ENCODE data around the gene PDK1. TPM values are rescaled to one million over a fixed set of nuclear protein-coding genes. Genes with fewer than 3 reads are reported as not detected.
"Not testable (repeated sequence)": the region's sequence is repeated elsewhere in the genome, so short reads cannot be mapped to it uniquely, and the experiment has no call there.

PDK1 gene
- total RNA-seq, 1 experiment from 2014 or later = 130 TPM

DNA sequence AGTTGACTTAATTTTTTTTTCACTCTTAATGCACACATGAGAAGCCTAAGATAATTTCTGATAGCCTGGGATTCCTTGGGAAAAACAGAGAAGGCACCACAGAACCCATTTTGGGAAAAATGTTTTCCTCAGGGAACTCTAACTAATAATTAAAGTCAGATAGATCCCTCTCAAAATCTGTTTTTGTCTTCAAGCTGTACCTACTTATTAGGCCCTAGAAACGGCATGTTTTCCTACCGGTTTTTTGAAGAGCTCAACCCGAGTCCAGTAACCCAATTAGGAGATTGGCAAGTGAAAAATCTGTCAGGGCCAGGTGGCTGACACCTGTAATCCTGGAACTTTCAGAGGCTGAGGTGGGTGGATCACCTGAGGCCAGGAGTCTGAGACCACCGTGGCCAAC is 16.1 kb upstream of the PDK1 start:
- Histone ChIP-seq H2AFZ (ENCODE audit: low read length) (no peak overlapping the region), H3K4me3 (ENCODE audit: low read length) (no peak overlapping the region), H3K9ac (ENCODE audit: low read length) (no peak overlapping the region), H3K79me2 (ENCODE audit: low read length) (peaks cover 22% of the 10 kb centered on the region; the same call in 1 of the 2 replicates), H3K9me2 (replicated peaks; ENCODE audit: insufficient read depth, low read length) (no peaks in the 10 kb centered on the region), H3K36me3 (ENCODE audit: insufficient read depth, low read length) (peaks cover 1% of the 10 kb centered on the region; the same call in 1 of the 2 replicates), H4K20me1 (ENCODE audit: insufficient read depth, low read depth, low read length) (no peaks in the 10 kb centered on the region), H3K4me2 (ENCODE audit: low read depth, low read length, poor library complexity, severe bottlenecking) (no peak overlapping the region), H3K9me3 (ENCODE audit: low read length) (peaks cover 5% of the 10 kb centered on the region; the same call in 1 of the 2 replicates), H3K4me1 (ENCODE audit: low read length) (peaks cover 7% of the 10 kb centered on the region), H3K27me3 (ENCODE audit: low read length) (no peaks in the 10 kb centered on the region), H3K27ac (ENCODE audit: low read length) (no peak overlapping the region)
- no peak for DNase-seq

DNA sequence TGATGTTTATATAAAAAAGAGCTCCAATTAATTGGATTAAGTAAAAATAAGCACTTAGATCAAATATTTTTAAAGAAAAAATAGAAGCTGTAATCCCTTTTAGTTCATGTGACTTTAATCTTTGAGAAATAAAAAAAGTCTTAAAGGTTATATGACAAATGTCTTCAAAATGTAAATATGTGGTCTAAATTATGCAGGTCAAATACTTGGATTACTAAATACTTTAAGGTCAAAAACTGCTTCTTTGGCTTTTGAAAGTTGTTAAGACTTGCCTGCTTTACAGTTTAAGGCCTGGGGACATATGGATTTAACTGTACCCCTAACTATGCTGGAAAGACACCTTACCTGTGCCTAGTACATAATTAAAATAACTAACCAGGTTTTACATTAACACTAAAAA is 15.5 kb upstream of the PDK1 start:
- H3K27ac ChIP-seq (ENCODE audit: low read length) = no peak overlapping the region
- no peak overlapping the region for H2AFZ ChIP-seq (ENCODE audit: low read length)
- H3K27me3 ChIP-seq (ENCODE audit: low read length) = no peaks in the 10 kb centered on the region
- H4K20me1 ChIP-seq (ENCODE audit: insufficient read depth, low read depth, low read length) = no peaks in the 10 kb centered on the region
- no peak for DNase-seq
- peaks cover 2% of the 10 kb centered on the region; the same call in 1 of the 2 replicates for H3K4me1 ChIP-seq (ENCODE audit: low read length)
- H3K9ac ChIP-seq (ENCODE audit: low read length) = no peak overlapping the region
- H3K4me2 ChIP-seq (ENCODE audit: low read depth, low read length, poor library complexity, severe bottlenecking) = no peak overlapping the region
- no peak overlapping the region for H3K4me3 ChIP-seq (ENCODE audit: low read length)
- no peaks in the 10 kb centered on the region for H3K9me2 ChIP-seq (replicated peaks; ENCODE audit: insufficient read depth, low read length)
- 0 out of 2 replicates have a peak, but pooled peaks cover 5% of the 10 kb centered on the region for H3K9me3 ChIP-seq (ENCODE audit: low read length)
- peaks cover 26% of the 10 kb centered on the region for H3K79me2 ChIP-seq (ENCODE audit: low read length)
- H3K36me3 ChIP-seq (ENCODE audit: insufficient read depth, low read length) = peaks cover 3% of the 10 kb centered on the region; the same call in 1 of the 2 replicates

GRCh38 chr2:172545408-172546075 is 10.3 kb upstream of the PDK1 start:
- H3K9me3 ChIP-seq (ENCODE audit: low read length) = no peaks in the 10 kb centered on the region; the same call in 1 of the 2 replicates
- no peak overlapping the region for H3K27ac ChIP-seq (ENCODE audit: low read length)
- H3K9me2 ChIP-seq (replicated peaks; ENCODE audit: insufficient read depth, low read length) = no peaks in the 10 kb centered on the region
- no peak overlapping the region for H3K4me2 ChIP-seq (ENCODE audit: low read depth, low read length, poor library complexity, severe bottlenecking)
- no peak overlapping the region for H2AFZ ChIP-seq (ENCODE audit: low read length)
- no peaks in the 10 kb centered on the region for H3K27me3 ChIP-seq (ENCODE audit: low read length)
- H4K20me1 ChIP-seq (ENCODE audit: insufficient read depth, low read depth, low read length) = no peaks in the 10 kb centered on the region
- H3K36me3 ChIP-seq (ENCODE audit: insufficient read depth, low read length) = peaks cover 23% of the 10 kb centered on the region; the same call in 1 of the 2 replicates
- no peak overlapping the region for H3K4me3 ChIP-seq (ENCODE audit: low read length)
- DNase-seq = no peak
- peaks cover 60% of the 10 kb centered on the region for H3K79me2 ChIP-seq (ENCODE audit: low read length)
- H3K4me1 ChIP-seq (ENCODE audit: low read length) = no peaks in the 10 kb centered on the region
- no peak overlapping the region for H3K9ac ChIP-seq (ENCODE audit: low read length)

GRCh38 chr2:172549131-172549530 is 6.8 kb upstream of the PDK1 start:
- Histone ChIP-seq H3K79me2 (ENCODE audit: low read length) (peaks cover 87% of the 10 kb centered on the region), H3K4me2 (ENCODE audit: low read depth, low read length, poor library complexity, severe bottlenecking) (no peak overlapping the region), H3K27me3 (ENCODE audit: low read length) (no peaks in the 10 kb centered on the region), H2AFZ (ENCODE audit: low read length) (no peak overlapping the region), H3K9me3 (ENCODE audit: low read length) (no peaks in the 10 kb centered on the region; the same call in 1 of the 2 replicates), H3K9ac (ENCODE audit: low read length) (no peak overlapping the region), H3K4me3 (ENCODE audit: low read length) (no peak overlapping the region), H4K20me1 (ENCODE audit: insufficient read depth, low read depth, low read length) (no peaks in the 10 kb centered on the region), H3K36me3 (ENCODE audit: insufficient read depth, low read length) (peaks cover 30% of the 10 kb centered on the region), H3K27ac (ENCODE audit: low read length) (no peak overlapping the region), H3K4me1 (ENCODE audit: low read length) (peaks cover 4% of the 10 kb centered on the region), H3K9me2 (replicated peaks; ENCODE audit: insufficient read depth, low read length) (no peaks in the 10 kb centered on the region)
- DNase-seq = no peak

DNA sequence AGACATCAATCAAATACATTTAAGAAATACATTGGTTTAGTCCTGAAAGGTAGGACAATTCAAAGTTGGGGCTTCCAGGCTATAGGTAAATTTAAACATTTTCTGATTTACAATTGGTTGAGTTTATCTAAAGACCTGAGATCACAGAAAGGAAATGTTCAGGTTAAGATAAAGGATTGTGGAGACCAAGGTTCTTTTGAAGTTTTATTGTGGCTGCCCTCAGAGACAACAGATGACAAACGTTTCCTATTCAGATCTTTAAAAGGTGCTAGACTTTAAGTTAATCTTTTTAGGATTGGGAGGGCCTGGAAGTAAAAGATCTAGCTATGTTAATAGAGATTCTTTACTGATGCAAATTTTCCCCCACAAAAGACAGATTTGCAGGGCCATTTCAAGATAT is 6.1 kb upstream of the PDK1 start:
- H3K9ac ChIP-seq (ENCODE audit: low read length); H3K4me3 ChIP-seq (ENCODE audit: low read length); H4K20me1 ChIP-seq (ENCODE audit: insufficient read depth, low read depth, low read length); H2AFZ ChIP-seq (ENCODE audit: low read length); H3K4me2 ChIP-seq (ENCODE audit: low read depth, low read length, poor library complexity, severe bottlenecking); DNase-seq; H3K9me2 ChIP-seq (replicated peaks; ENCODE audit: insufficient read depth, low read length); H3K9me3 ChIP-seq (ENCODE audit: low read length); H3K27me3 ChIP-seq (ENCODE audit: low read length); H3K27ac ChIP-seq (ENCODE audit: low read length): not testable (repeated sequence)
- H3K4me1 ChIP-seq (ENCODE audit: low read length) = peaks cover 10% of the 10 kb centered on the region
- peaks cover 88% of the 10 kb centered on the region for H3K79me2 ChIP-seq (ENCODE audit: low read length)
- peaks cover 30% of the 10 kb centered on the region for H3K36me3 ChIP-seq (ENCODE audit: insufficient read depth, low read length)

DNA sequence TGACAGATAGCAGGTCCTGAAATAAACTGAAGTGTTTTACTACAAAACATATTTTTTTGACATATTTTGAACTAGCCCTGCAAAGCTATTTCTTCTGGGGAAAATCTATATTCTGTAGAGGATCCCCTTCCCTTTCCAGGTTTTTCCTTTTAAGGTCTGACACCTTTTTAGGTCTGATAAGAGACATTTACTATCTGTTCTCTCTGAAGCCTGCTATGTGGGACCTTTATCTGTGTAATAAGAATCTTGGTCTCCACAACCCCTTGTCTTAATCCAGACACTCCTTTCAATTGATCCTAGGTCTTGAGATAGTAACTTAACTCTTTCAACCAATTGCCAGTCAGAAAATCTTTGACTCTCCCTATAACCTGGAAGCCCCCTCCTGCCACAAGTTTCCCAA is 5.5 kb upstream of the PDK1 start:
- Histone ChIP-seq H3K4me2 (ENCODE audit: low read depth, low read length, poor library complexity, severe bottlenecking) (no peak overlapping the region), H3K27me3 (ENCODE audit: low read length) (no peaks in the 10 kb centered on the region), H3K9me2 (replicated peaks; ENCODE audit: insufficient read depth, low read length) (no peaks in the 10 kb centered on the region), H2AFZ (ENCODE audit: low read length) (no peak overlapping the region), H3K36me3 (ENCODE audit: insufficient read depth, low read length) (peaks cover 27% of the 10 kb centered on the region), H3K9me3 (ENCODE audit: low read length) (no peaks in the 10 kb centered on the region; the same call in 1 of the 2 replicates), H3K27ac (ENCODE audit: low read length) (no peak overlapping the region), H3K4me3 (ENCODE audit: low read length) (no peak overlapping the region), H3K9ac (ENCODE audit: low read length) (no peak overlapping the region), H3K4me1 (ENCODE audit: low read length) (peaks cover 16% of the 10 kb centered on the region), H3K79me2 (ENCODE audit: low read length) (peaks cover 88% of the 10 kb centered on the region), H4K20me1 (ENCODE audit: insufficient read depth, low read depth, low read length) (no peaks in the 10 kb centered on the region)
- no peak for DNase-seq

DNA sequence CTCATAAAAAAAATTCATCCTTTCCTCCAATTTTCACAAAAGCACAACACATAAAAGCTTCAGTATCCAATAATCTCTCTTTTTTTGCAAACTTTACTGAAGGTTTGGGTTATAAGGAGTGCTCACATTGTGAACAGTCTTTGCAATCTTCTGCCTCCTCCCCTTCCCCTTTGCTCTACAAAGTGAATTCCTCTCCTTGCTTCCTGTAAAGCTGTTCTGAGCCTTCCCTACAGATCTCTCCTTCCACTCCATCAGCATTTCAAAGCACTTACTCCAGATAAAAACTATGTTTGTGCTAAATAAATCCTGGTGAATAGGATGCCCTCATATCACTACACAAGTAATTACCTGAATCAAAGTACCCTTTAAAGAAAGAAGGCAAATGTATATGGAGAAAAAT is 4.6 kb upstream of the PDK1 start:
- Histone ChIP-seq H2AFZ (ENCODE audit: low read length) (no peak overlapping the region), H3K9me2 (replicated peaks; ENCODE audit: insufficient read depth, low read length) (no peaks in the 10 kb centered on the region), H3K79me2 (ENCODE audit: low read length) (peaks cover 85% of the 10 kb centered on the region), H3K9ac (ENCODE audit: low read length) (no peak overlapping the region), H4K20me1 (ENCODE audit: insufficient read depth, low read depth, low read length) (no peaks in the 10 kb centered on the region), H3K27me3 (ENCODE audit: low read length) (no peaks in the 10 kb centered on the region), H3K9me3 (ENCODE audit: low read length) (no peaks in the 10 kb centered on the region; the same call in 1 of the 2 replicates), H3K4me2 (ENCODE audit: low read depth, low read length, poor library complexity, severe bottlenecking) (no peak overlapping the region), H3K36me3 (ENCODE audit: insufficient read depth, low read length) (peaks cover 22% of the 10 kb centered on the region), H3K27ac (ENCODE audit: low read length) (no peak overlapping the region), H3K4me1 (ENCODE audit: low read length) (peaks cover 16% of the 10 kb centered on the region), H3K4me3 (ENCODE audit: low read length) (no peak overlapping the region)
- DNase-seq = no peak

- no peaks in the 10 kb centered on the region for H3K9me2 ChIP-seq (replicated peaks; ENCODE audit: insufficient read depth, low read length)
- peaks cover 93% of the 10 kb centered on the region for H3K79me2 ChIP-seq (ENCODE audit: low read length)
- H4K20me1 ChIP-seq (ENCODE audit: insufficient read depth, low read depth, low read length) = no peaks in the 10 kb centered on the region
- H3K4me1 ChIP-seq (ENCODE audit: low read length) = peaks cover 24% of the 10 kb centered on the region
- H3K4me3 ChIP-seq (ENCODE audit: low read length) = no peak overlapping the region
- H3K4me2 ChIP-seq (ENCODE audit: low read depth, low read length, poor library complexity, severe bottlenecking) = no peak overlapping the region
- H2AFZ ChIP-seq (ENCODE audit: low read length) = no peak overlapping the region
- no peak overlapping the region for H3K9ac ChIP-seq (ENCODE audit: low read length)
- peaks cover 18% of the 10 kb centered on the region for H3K36me3 ChIP-seq (ENCODE audit: insufficient read depth, low read length)
- no peaks in the 10 kb centered on the region for H3K27me3 ChIP-seq (ENCODE audit: low read length)
- DNase-seq = no peak
- no peak overlapping the region for H3K27ac ChIP-seq (ENCODE audit: low read length)
- H3K9me3 ChIP-seq (ENCODE audit: low read length) = no peaks in the 10 kb centered on the region; the same call in 1 of the 2 replicates
These were observed 3.2 kb upstream of the PDK1 start for GRCh38 chr2:172552547-172553291.
